Activated CD4-positive, alpha-beta T cell treated with anti-CD3 and anti-CD28 coated beads, Interleukin-2, amount 10 ng/mL, durations not matched to agents 24 days and 14 days (primary cell): ENCODE measurements around the gene CSN1S1. TPM values are rescaled to one million over a fixed set of nuclear protein-coding genes. Genes with fewer than 3 reads are reported as not detected.

Experiments used
- DNase-seq: peaks from one replicate; pipeline ENCODE4 v3.0.0; 2022
- H3K27ac Mint-ChIP-seq: one replicate; pipeline ENCODE4 v1.8.0; 2022; ENCODE audit warnings: mild to moderate bottlenecking, mixed read lengths
- H3K27me3 Mint-ChIP-seq: one replicate; pipeline ENCODE4 v1.8.0; 2022; ENCODE audit warnings: mixed read lengths
- H3K36me3 Mint-ChIP-seq: one replicate; pipeline ENCODE4 v1.8.0; 2022; ENCODE audit warnings: low read depth, mild to moderate bottlenecking, mixed read lengths
- H3K4me1 Mint-ChIP-seq: one replicate; pipeline ENCODE4 v1.8.0; 2021; ENCODE audit warnings: mixed read lengths
- H3K4me3 Mint-ChIP-seq: one replicate; pipeline ENCODE4 v1.8.0; 2022; ENCODE audit warnings: mild to moderate bottlenecking, moderate library complexity, mixed read lengths
- H3K9me3 Mint-ChIP-seq: one replicate; pipeline ENCODE4 v1.8.0; 2021; ENCODE audit warnings: mixed read lengths
- intact Hi-C: fragments of 100-400 bp; cut with micrococcal nuclease; formaldehyde crosslinking; loops from one replicate; pipeline ENCODE4 v1.15.1; 2023
- total RNA-seq: library from RNA; stranded (reverse); gene quantifications from 2 replicates; pipeline ENCODE4 v1.2.3, GENCODE V29; 2022

CSN1S1 gene
- total RNA-seq, 1 donor from 2014 or later, result not detected

DNA sequence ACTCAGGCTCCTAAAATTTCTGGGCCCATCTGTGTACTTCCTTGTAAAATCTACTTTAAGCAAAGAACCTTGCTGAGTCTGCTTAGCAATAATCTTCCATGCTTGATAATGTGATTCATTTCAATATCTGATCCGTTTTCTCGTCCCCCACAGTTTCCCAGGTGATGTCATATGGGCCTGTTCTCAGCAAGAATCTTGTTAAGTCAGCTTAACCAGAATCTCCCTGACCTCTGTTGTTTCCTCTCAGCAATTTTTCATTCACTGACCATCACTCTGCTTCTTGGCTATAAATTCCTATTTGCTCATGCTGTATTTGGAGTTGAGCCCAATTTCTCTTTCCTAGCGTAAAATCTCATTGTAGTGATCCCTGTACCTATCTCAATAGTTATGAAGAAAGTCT, 20.7 kb downstream of the CSN1S1 start:
- no peak for DNase-seq
- no peak overlapping the region for H3K27ac Mint-ChIP-seq
- intact Hi-C loops, result no loop called here
- H3K4me1 Mint-ChIP-seq, result no peaks in the 10 kb centered on the region
- H3K4me3 Mint-ChIP-seq, result no peak overlapping the region
- H3K27me3 Mint-ChIP-seq, result no peaks in the 10 kb centered on the region
- no peaks in the 10 kb centered on the region for H3K9me3 Mint-ChIP-seq
- no peaks in the 10 kb centered on the region for H3K36me3 Mint-ChIP-seq

DNA sequence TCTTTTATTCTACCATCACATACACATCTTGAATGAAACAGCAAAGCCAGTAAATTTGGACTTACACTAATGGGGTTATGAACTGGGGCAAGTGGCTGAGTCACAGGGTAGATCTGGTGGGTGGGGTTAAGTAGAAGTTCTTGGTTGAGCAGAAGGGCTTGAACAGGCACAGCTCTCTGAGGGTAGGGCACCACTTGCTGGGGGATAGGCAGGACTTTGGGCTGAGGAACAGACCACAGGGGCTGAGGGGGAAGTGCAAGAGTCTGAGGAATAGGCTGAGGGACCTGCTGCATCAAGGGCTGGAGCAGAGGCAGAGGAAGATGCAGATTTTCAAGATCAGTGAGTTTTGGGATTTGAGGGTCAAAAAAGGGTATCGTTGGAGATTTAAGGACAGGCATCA, 26.3 kb downstream of the CSN1S1 start:
- H3K9me3 Mint-ChIP-seq, result no peaks in the 10 kb centered on the region
- no peak for DNase-seq
- intact Hi-C loops, result no loop called here
- H3K27ac Mint-ChIP-seq, result no peak overlapping the region
- H3K4me1 Mint-ChIP-seq, result no peaks in the 10 kb centered on the region
- H3K4me3 Mint-ChIP-seq, result no peak overlapping the region
- no peaks in the 10 kb centered on the region for H3K36me3 Mint-ChIP-seq
- H3K27me3 Mint-ChIP-seq, result no peaks in the 10 kb centered on the region

DNA sequence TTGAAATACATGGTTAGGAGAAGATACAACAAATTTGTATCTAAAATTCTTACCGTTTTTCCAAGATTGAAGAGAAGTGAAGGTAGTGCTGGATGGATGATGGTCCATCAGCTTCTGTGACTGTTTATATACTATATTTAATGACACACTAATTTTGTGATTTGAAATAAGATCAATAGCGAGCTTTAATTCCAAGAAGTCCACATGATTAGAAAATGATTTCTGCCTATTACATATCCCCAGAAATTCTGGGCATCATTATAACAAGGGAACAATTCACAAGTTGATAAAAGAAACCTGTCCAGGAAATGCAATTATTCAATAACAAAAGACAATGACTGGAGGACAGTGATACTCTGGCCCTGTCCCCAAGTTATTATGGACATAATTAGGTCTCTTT, 34.8 kb downstream of the CSN1S1 start, which contains the start of gene CSN2:
CSN2 (minus strand) TSS at position 101 of the 400 bp plus-strand sequence. CDS start 4,733 bp downstream, outside the sequence.
- DNase-seq, result no peak
- Mint-ChIP-seq H3K4me1 (no peaks in the 10 kb centered on the region), H3K4me3 (no peak within 1 kb of the TSS), H3K27me3 (no peaks in the 10 kb centered on the region), H3K9me3 (no peaks in the 10 kb centered on the region), H3K36me3 (no peaks in the 10 kb centered on the region), H3K27ac (no peak within 1 kb of the TSS)
- intact Hi-C loops, result no loop called here

DNA sequence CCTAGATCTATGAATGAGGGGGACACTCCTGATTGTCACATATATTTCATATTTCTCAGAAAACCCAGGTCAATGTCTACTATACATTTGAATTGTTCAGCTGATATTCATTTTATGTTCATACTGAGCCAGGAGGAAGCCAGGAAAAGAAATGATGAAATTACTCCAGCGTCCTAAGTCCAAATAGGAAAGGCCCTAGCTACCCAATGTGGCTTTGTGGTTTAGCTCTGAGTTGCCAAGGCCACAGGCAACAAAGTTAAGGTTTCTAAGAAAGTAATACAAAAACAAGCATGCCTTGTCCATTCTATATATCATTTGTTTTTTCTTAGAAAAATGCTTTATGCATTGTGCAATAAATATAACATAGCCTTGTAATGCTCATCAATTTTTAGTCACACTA, 39.2 kb downstream of the CSN1S1 start:
- Mint-ChIP-seq H3K27me3 (no peaks in the 10 kb centered on the region), H3K9me3 (no peaks in the 10 kb centered on the region), H3K36me3 (no peaks in the 10 kb centered on the region), H3K27ac (no peak overlapping the region), H3K4me1 (no peaks in the 10 kb centered on the region), H3K4me3 (no peak overlapping the region)
- intact Hi-C loops, result no loop called here
- DNase-seq, result no peak

DNA sequence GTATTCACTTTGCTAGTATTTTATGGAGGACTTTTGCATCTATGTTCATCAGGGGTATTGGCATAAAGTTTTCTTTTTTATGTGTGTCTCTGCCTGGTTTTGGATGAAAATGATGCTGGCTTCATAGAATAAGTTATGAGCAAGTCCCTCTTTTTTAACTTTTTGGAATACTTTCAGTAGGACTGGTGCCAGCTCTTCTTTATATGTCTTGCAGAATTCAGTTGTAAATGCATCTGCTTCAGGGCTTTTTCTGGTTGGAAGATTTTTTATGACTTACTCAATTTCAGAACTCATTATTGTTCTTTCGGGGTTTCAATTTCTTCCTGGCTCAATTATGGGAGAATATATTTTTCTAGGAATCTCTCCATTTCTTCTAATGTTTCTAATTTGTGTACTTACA, 43.8 kb downstream of the CSN1S1 start:
- Mint-ChIP-seq H3K4me1 (no peaks in the 10 kb centered on the region), H3K4me3 (no peak overlapping the region), H3K27me3 (no peaks in the 10 kb centered on the region), H3K27ac (no peak overlapping the region), H3K36me3 (no peaks in the 10 kb centered on the region), H3K9me3 (no peaks in the 10 kb centered on the region)
- intact Hi-C loops, result no loop called here
- DNase-seq, result no peak

DNA sequence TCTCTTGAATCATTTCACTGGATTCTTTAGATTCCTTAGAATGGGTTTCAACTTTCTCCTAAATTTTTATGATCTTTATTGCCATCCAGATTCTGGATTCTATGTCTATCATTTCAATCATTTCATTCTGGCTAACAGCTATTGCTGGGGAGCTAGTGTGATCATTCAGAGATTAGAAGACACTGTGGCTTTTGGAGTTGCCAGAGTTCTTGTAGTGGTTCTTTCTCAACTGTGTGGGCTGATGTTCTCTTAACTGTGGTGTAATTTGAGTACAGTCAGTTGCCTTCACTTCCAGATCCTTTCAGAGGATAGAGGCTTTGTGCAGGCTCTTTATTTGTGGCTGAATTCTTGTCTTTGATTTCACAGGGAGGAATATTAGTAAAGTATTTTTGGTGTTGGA, 46.7 kb downstream of the CSN1S1 start:
- no peak for DNase-seq
- Mint-ChIP-seq H3K27ac (no peak overlapping the region), H3K4me1 (no peaks in the 10 kb centered on the region), H3K4me3 (no peak overlapping the region), H3K9me3 (no peaks in the 10 kb centered on the region), H3K36me3 (no peaks in the 10 kb centered on the region), H3K27me3 (no peaks in the 10 kb centered on the region)
- intact Hi-C loops, result no loop called here

DNA sequence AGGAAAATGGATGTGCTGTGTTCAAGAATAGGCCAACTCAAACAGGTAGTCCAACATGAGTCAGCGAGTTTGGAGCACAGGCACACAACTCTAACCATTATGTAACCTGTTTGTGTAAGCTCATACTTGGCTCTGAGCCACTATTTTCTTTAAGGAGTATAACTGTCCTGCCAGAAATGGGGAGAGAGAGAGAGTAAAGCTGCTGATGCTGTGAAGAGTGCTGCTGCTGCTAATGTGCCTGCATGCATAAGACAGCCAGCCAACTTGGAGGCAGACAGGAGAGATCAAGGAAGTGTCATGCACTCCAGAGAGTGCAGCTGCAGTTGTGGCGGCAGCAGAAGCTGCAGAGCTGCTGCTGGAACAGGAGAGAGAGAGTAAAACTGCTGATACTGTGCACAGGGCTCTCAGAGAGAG, 53.2 kb downstream of the CSN1S1 start:
- Mint-ChIP-seq H3K4me1 (no peaks in the 10 kb centered on the region), H3K36me3 (no peaks in the 10 kb centered on the region)
- no peak for DNase-seq

DNA sequence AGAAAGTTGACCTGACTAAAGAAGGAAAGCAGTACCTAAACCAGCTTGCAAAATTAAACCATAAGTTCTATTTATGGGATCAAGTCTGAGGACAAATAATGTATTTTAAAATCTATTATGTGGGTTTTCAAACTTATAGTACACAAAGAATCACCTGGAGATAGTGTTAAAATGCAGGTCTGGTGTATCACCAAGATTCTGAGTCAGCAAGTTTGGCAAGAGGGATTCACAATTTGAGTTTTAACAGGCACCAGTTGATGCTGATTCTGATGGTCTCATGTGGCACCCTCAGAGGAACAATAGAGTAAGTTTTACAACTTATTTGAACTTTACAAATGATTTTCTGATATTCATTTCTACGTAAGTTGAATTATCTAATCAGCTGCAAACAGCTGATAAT, 55.8 kb downstream of the CSN1S1 start:
- no peaks in the 10 kb centered on the region for H3K9me3 Mint-ChIP-seq
- H3K27me3 Mint-ChIP-seq, result no peaks in the 10 kb centered on the region
- H3K27ac Mint-ChIP-seq, result no peak overlapping the region
- no peak overlapping the region for H3K4me3 Mint-ChIP-seq
- intact Hi-C loops, result no loop called here
- no peaks in the 10 kb centered on the region for H3K36me3 Mint-ChIP-seq
- DNase-seq, result no peak
- no peaks in the 10 kb centered on the region for H3K4me1 Mint-ChIP-seq

More for the DNA sequence above, 53.2 kb downstream of the CSN1S1 start:
- Mint-ChIP-seq H3K27ac (no peak overlapping the region), H3K9me3 (no peaks in the 10 kb centered on the region), H3K27me3 (no peaks in the 10 kb centered on the region), H3K4me3 (no peak overlapping the region)
- intact Hi-C loops, result no loop called here

DNA sequence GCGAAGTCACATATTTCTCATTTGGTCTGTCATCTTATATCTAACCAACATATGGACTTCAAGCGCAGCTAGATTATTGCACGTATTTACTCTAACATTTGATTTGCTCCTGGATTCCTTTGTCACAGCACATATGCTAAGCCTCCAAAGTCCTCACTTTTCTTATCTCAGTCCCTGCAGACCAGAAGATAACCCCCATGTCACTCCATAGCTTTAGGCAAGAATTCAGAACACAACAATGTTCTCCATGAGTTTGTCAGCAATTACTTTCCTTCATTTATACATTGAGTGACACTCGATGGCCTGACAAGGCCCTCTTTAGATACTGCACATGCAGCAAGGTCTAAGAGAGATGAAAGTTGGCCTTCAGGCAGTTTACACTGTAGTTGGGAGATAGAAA, 60.1 kb downstream of the CSN1S1 start:
- no peaks in the 10 kb centered on the region for H3K4me1 Mint-ChIP-seq
- DNase-seq, result no peak
- no peak overlapping the region for H3K4me3 Mint-ChIP-seq
- intact Hi-C loops, result no loop called here
- no peak overlapping the region for H3K27ac Mint-ChIP-seq
- no peaks in the 10 kb centered on the region for H3K36me3 Mint-ChIP-seq
- no peaks in the 10 kb centered on the region for H3K9me3 Mint-ChIP-seq
- H3K27me3 Mint-ChIP-seq, result no peaks in the 10 kb centered on the region

DNA sequence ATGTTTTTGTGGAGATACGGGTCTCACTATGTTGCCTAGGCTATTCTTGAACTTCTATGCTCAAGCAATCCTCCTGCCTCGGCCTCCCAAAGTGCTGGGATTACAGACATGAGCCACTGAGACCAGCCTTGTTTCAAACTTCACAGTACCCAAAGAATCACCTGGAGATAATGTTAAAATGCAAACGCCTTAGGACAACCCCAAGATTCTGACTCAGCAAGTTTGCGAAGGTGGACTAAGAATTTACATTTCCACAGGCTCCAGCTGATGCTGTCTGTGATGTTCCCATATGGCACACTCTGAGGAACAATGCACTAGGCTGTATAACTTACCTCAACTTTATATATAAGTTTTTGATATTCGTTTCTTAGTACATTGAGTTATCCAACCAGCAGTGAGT, 63.9 kb downstream of the CSN1S1 start:
- Mint-ChIP-seq H3K27ac (no peak overlapping the region), H3K9me3 (no peaks in the 10 kb centered on the region), H3K36me3 (no peaks in the 10 kb centered on the region), H3K4me3 (no peak overlapping the region), H3K27me3 (no peaks in the 10 kb centered on the region), H3K4me1 (no peaks in the 10 kb centered on the region)
- DNase-seq, result no peak
- intact Hi-C loops, result no loop called here

DNA sequence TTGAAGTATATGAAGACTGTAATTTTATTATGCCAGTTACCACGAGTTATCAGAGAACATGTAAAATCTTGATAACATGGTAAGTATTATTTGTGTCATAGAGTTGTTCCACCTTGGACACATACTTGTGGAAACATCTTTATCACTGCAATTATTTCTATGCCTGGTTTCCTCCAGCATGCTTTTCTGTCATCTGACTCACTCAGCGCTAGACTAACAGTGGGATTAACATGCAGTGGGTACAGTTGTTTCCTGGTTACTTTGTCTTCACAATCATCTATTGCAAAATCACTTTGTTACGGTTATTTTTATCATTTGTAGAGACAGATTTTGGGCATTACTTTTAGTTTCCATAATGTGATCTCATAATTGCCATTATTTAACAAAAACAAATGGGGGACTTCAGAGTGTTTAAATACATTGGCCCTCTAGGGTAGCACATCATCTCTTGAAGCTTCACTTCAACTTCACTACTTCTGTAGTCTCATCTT, 64.7 kb downstream of the CSN1S1 start, which contains the start of gene STATH:
STATH (plus strand) TSS at position 441 of the 491 bp plus-strand sequence. CDS start 2,472 bp downstream, outside the sequence.
- no peaks in the 10 kb centered on the region for H3K36me3 Mint-ChIP-seq
- no peaks in the 10 kb centered on the region for H3K4me1 Mint-ChIP-seq
- H3K4me3 Mint-ChIP-seq, result no peak within 1 kb of the TSS
- H3K9me3 Mint-ChIP-seq, result no peaks in the 10 kb centered on the region
- H3K27me3 Mint-ChIP-seq, result no peaks in the 10 kb centered on the region
- no peak for DNase-seq
- intact Hi-C loops, result no loop called here
- no peak within 1 kb of the TSS for H3K27ac Mint-ChIP-seq

Other genes with a start within 250 kb of the CSN1S1 start
- 0.19 and 0.23 TPM in 2 replicates for gene SULT1B1, start 170.4 kb upstream of the CSN1S1 start, total RNA-seq
- gene SULT1E1, start 70.9 kb upstream of the CSN1S1 start, total RNA-seq, result not detected in 2 replicates
- not detected in 2 replicates for gene CSN2, start 34.7 kb downstream of the CSN1S1 start, total RNA-seq
- not detected in 2 replicates for gene STATH, start 64.9 kb downstream of the CSN1S1 start, total RNA-seq
- not detected in 2 replicates for gene HTN3, start 97.4 kb downstream of the CSN1S1 start, total RNA-seq
- not detected in 2 replicates for gene HTN1, start 119.4 kb downstream of the CSN1S1 start, total RNA-seq
- not detected in 2 replicates for gene PRR27, start 223.2 kb downstream of the CSN1S1 start, total RNA-seq